ENCODE results near the gene LRRC46. TPM values are rescaled to one million over a fixed set of nuclear protein-coding genes. Genes with fewer than 3 reads are reported as not detected.

Gene LRRC46
- total and polyA plus RNA-seq, 10 donors = 0.42 to 1.4 (median 1.1) TPM

DNA sequence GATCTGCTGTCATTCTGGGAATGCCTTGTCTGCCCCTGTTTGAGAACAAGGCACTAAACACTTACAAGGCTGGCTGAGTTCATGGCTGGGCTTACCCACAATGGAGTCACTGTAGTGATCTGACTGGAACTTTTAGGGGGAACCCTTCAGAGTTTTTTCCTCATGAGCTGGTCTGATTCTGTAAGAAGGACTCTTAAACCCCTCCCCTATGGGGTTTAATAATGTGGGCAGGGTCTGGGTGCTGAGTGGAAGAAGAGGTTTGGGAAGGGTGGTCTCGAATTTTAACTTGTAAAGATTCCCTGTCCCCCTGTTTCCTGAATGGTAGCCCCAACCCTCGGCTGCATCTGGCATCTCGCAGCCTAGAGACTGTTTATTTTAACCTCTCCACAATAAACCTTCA is 40.4 kb upstream of the LRRC46 start:
- TF ChIP-seq POLR2AphosphoS5 (IDR thresholded peaks at IDR 0.05) = no peak
- WGBS, 5 donors = 31 to 48% (median 40%) methylated on average over 3 of the region's 3 CpGs
- Histone ChIP-seq H3K36me3 (no peaks in the 10 kb centered on the region), H3K4me1 (peaks cover 9 to 16% (median 10%) of the 10 kb centered on the region in 6 donors), H3K4me3 (no peak overlapping the region), H3K27ac (no peak overlapping the region), H3K9me3 (no peaks in the 10 kb centered on the region), H3K27me3 (replicated peaks in 1 of 7) (peaks cover 0 to 95% (median 65%) of the 10 kb centered on the region in 7 donors)
- no peak for DNase-seq
- intact Hi-C loops (cut with DNase I; ENCODE audit: low total_unique reads) = loop anchor here (10.0 kb wide), 1 partner anchor 96 kb away; the partner anchor contains the start of gene TBKBP1

DNA sequence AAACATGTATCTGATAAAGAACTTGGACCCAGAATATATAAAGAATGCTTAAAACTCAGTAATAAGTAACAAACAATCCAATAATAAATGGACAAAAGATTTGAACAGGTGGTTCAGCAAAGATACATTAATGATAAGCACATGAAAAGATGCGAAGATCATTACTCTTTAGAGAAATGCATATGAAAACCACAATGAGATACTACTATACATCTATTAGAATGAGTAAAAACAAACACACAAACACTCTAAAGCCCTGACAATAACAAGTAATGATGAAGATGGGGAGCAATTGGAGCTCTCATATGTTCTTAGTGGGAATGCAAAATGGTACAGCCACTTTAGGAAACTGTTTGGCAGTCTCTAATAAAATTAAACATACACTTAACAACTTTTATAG is 39.0 kb upstream of the LRRC46 start:
- no peak overlapping the region for H3K4me3 ChIP-seq
- DNase-seq = no peak
- H3K27ac ChIP-seq = no peak overlapping the region
- 76 to 94% (median 80%) methylated on average over 1 of the region's 1 CpG for WGBS, 5 donors
- peaks cover 9 to 16% (median 10%) of the 10 kb centered on the region in 6 donors for H3K4me1 ChIP-seq
- no peaks in the 10 kb centered on the region for H3K36me3 ChIP-seq
- intact Hi-C loops (cut with DNase I; ENCODE audit: low total_unique reads) = loop anchor here (10.0 kb wide), 1 partner anchor 98 kb away; the partner anchor contains the start of gene TBKBP1
- peaks cover 0 to 90% (median 62%) of the 10 kb centered on the region in 7 donors for H3K27me3 ChIP-seq (replicated peaks in 1 of 7)
- TF ChIP-seq, protein P1, sequence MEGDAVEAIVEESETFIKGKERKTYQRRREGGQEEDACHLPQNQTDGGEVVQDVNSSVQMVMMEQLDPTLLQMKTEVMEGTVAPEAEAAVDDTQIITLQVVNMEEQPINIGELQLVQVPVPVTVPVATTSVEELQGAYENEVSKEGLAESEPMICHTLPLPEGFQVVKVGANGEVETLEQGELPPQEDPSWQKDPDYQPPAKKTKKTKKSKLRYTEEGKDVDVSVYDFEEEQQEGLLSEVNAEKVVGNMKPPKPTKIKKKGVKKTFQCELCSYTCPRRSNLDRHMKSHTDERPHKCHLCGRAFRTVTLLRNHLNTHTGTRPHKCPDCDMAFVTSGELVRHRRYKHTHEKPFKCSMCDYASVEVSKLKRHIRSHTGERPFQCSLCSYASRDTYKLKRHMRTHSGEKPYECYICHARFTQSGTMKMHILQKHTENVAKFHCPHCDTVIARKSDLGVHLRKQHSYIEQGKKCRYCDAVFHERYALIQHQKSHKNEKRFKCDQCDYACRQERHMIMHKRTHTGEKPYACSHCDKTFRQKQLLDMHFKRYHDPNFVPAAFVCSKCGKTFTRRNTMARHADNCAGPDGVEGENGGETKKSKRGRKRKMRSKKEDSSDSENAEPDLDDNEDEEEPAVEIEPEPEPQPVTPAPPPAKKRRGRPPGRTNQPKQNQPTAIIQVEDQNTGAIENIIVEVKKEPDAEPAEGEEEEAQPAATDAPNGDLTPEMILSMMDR (IDR thresholded peaks at IDR 0.05 in 8 of 11, conservative IDR thresholded peaks at IDR 0.05 in 3 of 11) = no peak
- TF ChIP-seq POLR2AphosphoS5 (IDR thresholded peaks at IDR 0.05) = no peak
- TF ChIP-seq POLR2A (IDR thresholded peaks at IDR 0.05) = no peak
- H3K9me3 ChIP-seq = no peaks in the 10 kb centered on the region

DNA sequence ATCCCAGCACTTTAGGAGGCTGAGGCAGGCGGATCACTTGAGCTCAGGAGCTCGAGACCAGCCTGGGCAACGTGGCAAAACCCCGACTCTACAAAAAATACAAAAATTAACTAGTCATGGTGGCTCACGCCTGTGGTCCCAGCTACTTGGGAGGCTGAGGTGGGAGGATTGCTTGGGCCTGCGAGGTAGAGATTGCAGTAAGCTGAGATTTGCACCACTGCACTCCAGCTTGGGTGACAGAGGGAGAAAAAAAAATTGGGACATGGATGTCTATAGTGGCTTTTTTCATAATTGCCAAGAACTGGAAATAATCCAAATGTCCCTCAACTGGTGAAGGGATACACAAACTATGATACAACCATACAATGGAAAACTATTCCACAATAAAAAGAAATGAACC is 38.5 kb upstream of the LRRC46 start:
- intact Hi-C loops (cut with DNase I; ENCODE audit: low total_unique reads) = loop anchor here (10.0 kb wide), 1 partner anchor 98 kb away; the partner anchor contains the start of gene TBKBP1
- Histone ChIP-seq H3K27ac (no peak overlapping the region), H3K4me1 (peaks cover 9 to 16% (median 10%) of the 10 kb centered on the region in 6 donors), H3K36me3 (no peaks in the 10 kb centered on the region), H3K9me3 (no peaks in the 10 kb centered on the region), H3K4me3 (no peak overlapping the region), H3K27me3 (replicated peaks in 1 of 7) (peaks cover 0 to 85% (median 59%) of the 10 kb centered on the region in 7 donors)
- TF ChIP-seq, protein P1 (IDR thresholded peaks at IDR 0.05 in 8 of 11, conservative IDR thresholded peaks at IDR 0.05 in 3 of 11) = no peak
- no peak for TF ChIP-seq POLR2A (IDR thresholded peaks at IDR 0.05)
- no peak for TF ChIP-seq POLR2AphosphoS5 (IDR thresholded peaks at IDR 0.05)
- WGBS, 5 donors = 57 to 73% (median 70%) methylated on average over 6 of the region's 6 CpGs
- no peak for DNase-seq

DNA sequence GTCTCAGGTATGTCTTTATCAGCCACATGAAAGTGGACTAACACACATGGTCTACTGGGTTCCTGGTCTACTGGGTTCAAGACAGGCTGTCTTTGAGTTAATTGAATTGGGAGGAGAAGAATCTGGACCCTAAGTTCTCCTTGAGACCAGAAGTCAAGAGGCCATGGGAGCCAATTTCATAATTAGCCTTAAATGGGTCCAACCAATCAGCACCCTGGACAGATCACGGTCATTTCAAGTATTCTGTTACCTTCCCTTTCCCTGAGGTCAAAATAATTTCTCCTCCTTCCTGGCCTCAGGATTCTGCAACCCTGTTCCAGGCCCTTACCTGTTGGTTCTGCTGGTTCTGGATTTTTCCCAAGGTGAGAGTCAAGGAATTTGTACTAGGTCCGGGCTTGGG is 33.7 kb upstream of the LRRC46 start:
- H3K4me3 ChIP-seq = no peak overlapping the region
- WGBS, 5 donors = 49 to 80% (median 58%) methylated on average over 2 of the region's 2 CpGs
- peaks cover 0 to 37% (median 15%) of the 10 kb centered on the region in 7 donors for H3K27me3 ChIP-seq (replicated peaks in 1 of 7)

More for the DNA sequence above, 33.7 kb upstream of the LRRC46 start:
- Histone ChIP-seq H3K4me1 (no peaks in the 10 kb centered on the region), H3K36me3 (no peaks in the 10 kb centered on the region), H3K9me3 (no peaks in the 10 kb centered on the region), H3K27ac (no peak overlapping the region)
- no peak for DNase-seq
- TF ChIP-seq POLR2A (IDR thresholded peaks at IDR 0.05) (no peak), POLR2AphosphoS5 (IDR thresholded peaks at IDR 0.05) (no peak)
- TF ChIP-seq, protein P1 (IDR thresholded peaks at IDR 0.05 in 8 of 11, conservative IDR thresholded peaks at IDR 0.05 in 3 of 11) = no peak
- intact Hi-C loops (cut with DNase I; ENCODE audit: low total_unique reads) = loop anchor here (10.0 kb wide), 1 partner anchor 103 kb away; the partner anchor contains the start of gene TBKBP1

All from spleen (tissue), 11 donors.